Liver (tissue), 3 donors: ENCODE data around the gene PDE9A.

Experiments used
- ATF3 ChIP-seq: IDR thresholded peaks from 2 replicates; pipeline ENCODE4 v1.6.1; 2016; ENCODE audit warnings: antibody characterized with exemption
- CTCF ChIP-seq: fragments of 150-350 bp; IDR thresholded peaks from 2 replicates; pipeline ENCODE4 v1.5.1; 2017; ENCODE audit warnings: improper control_type of control experiment, low read depth, low read length; ENCODE audit not compliant: missing input control
- HNF4A ChIP-seq, 2 donors: conservative IDR thresholded peaks; 2 replicates each; pipeline ENCODE4 v1.6.1; 2016; ENCODE audit warnings: antibody characterized with exemption in 2 of 2, mild to moderate bottlenecking in 2 of 2
- JUND ChIP-seq, 2 donors: IDR thresholded peaks; 2 replicates each; pipeline ENCODE4 v1.6.1; 2016; ENCODE audit warnings: antibody characterized with exemption in 2 of 2
- RAD21 ChIP-seq, 2 donors: IDR thresholded peaks; 2 replicates each; pipeline ENCODE4 v1.6.1; 2016; ENCODE audit warnings: antibody characterized with exemption in 2 of 2, mild to moderate bottlenecking in 2 of 2
- SP1 ChIP-seq: IDR thresholded peaks from 2 replicates; pipeline ENCODE4 v1.6.1; 2018; ENCODE audit warnings: antibody characterized with exemption, mild to moderate bottlenecking
- donor health status: healthy.
- donor health status: healthy.

GRCh38 chr21:42768324-42769121, 115.1 kb downstream of the PDE9A start:
- TF ChIP-seq RAD21 (IDR thresholded peaks at IDR 0.05) (no peak), ATF3 (no peak), CTCF (no peak), HNF4A (conservative IDR thresholded peaks at IDR 0.05) (no peak), JUND (IDR thresholded peaks at IDR 0.05) (no peak), SP1 (no peak)
